Endothelial cell of umbilical vein (primary cell): ENCODE measurements around the gene RALB.

Experiments
- CTCF ChIP-seq, 2 donors: IDR thresholded peaks; 1 replicate in 1 of 2; 2 replicates in 1 of 2; pipeline ENCODE4 v1.5.1; 2011; ENCODE audit warnings: low read length in 2 of 2, mild to moderate bottlenecking in 2 of 2, moderate library complexity in 2 of 2, control low read depth in 1 of 2, inconsistent platforms in 1 of 2, low read depth in 1 of 2; ENCODE audit not compliant: insufficient read depth in 1 of 2; ENCODE audit errors: extremely low read depth in 1 of 2
- EZH2 ChIP-seq: IDR thresholded peaks from 2 replicates; pipeline ENCODE4 v1.6.1; 2012; ENCODE audit warnings: borderline replicate concordance, low read depth, mild to moderate bottlenecking, moderate library complexity, low read length, inconsistent platforms; ENCODE audit not compliant: severe bottlenecking
- GATA2 ChIP-seq: IDR thresholded peaks from 2 replicates; pipeline ENCODE4 v1.7.0; 2011; ENCODE audit warnings: low read depth, mild to moderate bottlenecking, moderate library complexity, mixed read lengths, low read length; ENCODE audit not compliant: insufficient read length, insufficient read depth
- POLR2A ChIP-seq: IDR thresholded peaks from 2 replicates; pipeline ENCODE4 v1.6.1; 2012; ENCODE audit warnings: low read depth, mild to moderate bottlenecking, control low read depth, low read length

GRCh38 chr2:120260736-120261135, 8.1 kb downstream of the RALB start:
- TF ChIP-seq CTCF (IDR thresholded peaks at IDR 0.05; ENCODE audit: extremely low read depth in 1 of 2, insufficient read depth in 1 of 2, low read depth in 1 of 2, low read length in 2 of 2) (no peak), EZH2 (no peak), POLR2A (no peak), GATA2 (no peak)
